GM19455 (cell line): Measurements from ENCODE around the gene PHLDA3.

Source experiments
- ATAC-seq: cut with Tn5 transposase; IDR thresholded peaks from one replicate; pipeline ENCODE4 v1.9.1; 2021; ENCODE audit not compliant: unreplicated experiment

Gene PHLDA3

GRCh38 chr1:201468501-201468843 is 516 bp downstream of the PHLDA3 start:
- peak; percentile 50 for ATAC-seq

- no peak for ATAC-seq
Observed at GRCh38 chr1:201466492-201466891, 2.5 kb downstream of the PHLDA3 start.

GRCh38 chr1:201465698-201466290 is 3.2 kb downstream of the PHLDA3 start:
- no peak for ATAC-seq

GRCh38 chr1:201463071-201463552 is 5.9 kb downstream of the PHLDA3 start:
- ATAC-seq, result no peak

- no peak for ATAC-seq
Observed at GRCh38 chr1:201461645-201462441, 7.1 kb downstream of the PHLDA3 start.

- ATAC-seq, result no peak
Observed at GRCh38 chr1:201460814-201461644, 8.0 kb downstream of the PHLDA3 start.

- ATAC-seq, result no peak
Observed at GRCh38 chr1:201459775-201460174, 9.2 kb downstream of the PHLDA3 start.

GRCh38 chr1:201459052-201459451 is 9.9 kb downstream of the PHLDA3 start:
- no peak for ATAC-seq

GRCh38 chr1:201457508-201457960 is 11.5 kb downstream of the PHLDA3 start:
- no peak for ATAC-seq

GRCh38 chr1:201456499-201457309 is 12.3 kb downstream of the PHLDA3 start:
- no peak for ATAC-seq

- no peak for ATAC-seq
Observed at GRCh38 chr1:201455098-201455497, 13.9 kb downstream of the PHLDA3 start.

GRCh38 chr1:201454608-201455007 is 14.4 kb downstream of the PHLDA3 start:
- ATAC-seq, result no peak

- no peak for ATAC-seq
Observed at GRCh38 chr1:201452866-201453265, 16.1 kb downstream of the PHLDA3 start.

- ATAC-seq, result no peak
Observed at GRCh38 chr1:201450721-201451291, 18.2 kb downstream of the PHLDA3 start.

GRCh38 chr1:201448990-201449389 is 20.0 kb downstream of the PHLDA3 start:
- ATAC-seq, result no peak

GRCh38 chr1:201447903-201448871 is 20.8 kb downstream of the PHLDA3 start:
- ATAC-seq, result peak; percentile 74

GRCh38 chr1:201445310-201445709 is 23.7 kb downstream of the PHLDA3 start:
- no peak for ATAC-seq

GRCh38 chr1:201444792-201445191 is 24.2 kb downstream of the PHLDA3 start:
- no peak for ATAC-seq

GRCh38 chr1:201443747-201444146 is 25.2 kb downstream of the PHLDA3 start:
- no peak for ATAC-seq
